GM23248 (cell line): ENCODE measurements around the gene HOXA10. TPM values are rescaled to one million over a fixed set of nuclear protein-coding genes. Genes with fewer than 3 reads are reported as not detected.
A peak's percentile ranks its signal among the peaks of the same experiment; 100 is the strongest.

ENCODE experiments used
- DNase-seq: peaks from one replicate; pipeline ENCODE4 v3.0.0-alpha.2; 2015
- H2AFZ ChIP-seq: fragments of 200-600 bp; sonication (generic); 2 replicates; pipeline ENCODE4 v1.6.1; 2016; ENCODE audit warnings: antibody characterized with exemption
- H3F3A ChIP-seq: fragments of 200-600 bp; sonication (generic); 2 replicates; pipeline ENCODE4 v1.6.1; 2016; ENCODE audit warnings: mild to moderate bottlenecking, antibody characterized with exemption, mixed run types; ENCODE audit not compliant: insufficient read depth
- H3K27ac ChIP-seq: fragments of 200-600 bp; sonication (generic); 2 replicates; pipeline ENCODE4 v1.5.1; 2016; ENCODE audit warnings: mild to moderate bottlenecking
- H3K27me3 ChIP-seq: fragments of 200-600 bp; sonication (generic); replicated peaks from 2 replicates; pipeline ENCODE4 v1.6.1; 2016; ENCODE audit warnings: mild to moderate bottlenecking; ENCODE audit not compliant: insufficient read depth
- H3K36me3 ChIP-seq: fragments of 200-600 bp; sonication (generic); 2 replicates; pipeline ENCODE4 v1.6.1; 2016; ENCODE audit warnings: low read depth, mild to moderate bottlenecking
- H3K4me1 ChIP-seq: fragments of 200-600 bp; sonication (generic); 2 replicates; pipeline ENCODE4 v1.6.1; 2016; ENCODE audit warnings: mild to moderate bottlenecking; ENCODE audit not compliant: insufficient read depth
- H3K4me2 ChIP-seq: fragments of 200-600 bp; sonication (generic); one replicate; pipeline ENCODE4 v1.6.1; 2016; ENCODE audit warnings: mild to moderate bottlenecking; ENCODE audit not compliant: unreplicated experiment
- H3K4me3 ChIP-seq: fragments of 200-600 bp; sonication (generic); 2 replicates; pipeline ENCODE4 v1.5.1; 2016; ENCODE audit warnings: mild to moderate bottlenecking
- H3K79me2 ChIP-seq: fragments of 200-600 bp; sonication (generic); 2 replicates; pipeline ENCODE4 v1.6.1; 2016; ENCODE audit warnings: mild to moderate bottlenecking; ENCODE audit not compliant: insufficient read depth
- H3K9ac ChIP-seq: fragments of 200-600 bp; sonication (generic); 2 replicates; pipeline ENCODE4 v1.6.1; 2016; ENCODE audit warnings: mild to moderate bottlenecking
- H3K9me2 ChIP-seq: fragments of 200-600 bp; sonication (generic); 2 replicates; pipeline ENCODE4 v1.6.1; 2016; ENCODE audit warnings: mixed run types, mild to moderate bottlenecking, moderate library complexity; ENCODE audit not compliant: insufficient read depth
- H3K9me3 ChIP-seq: fragments of 200-600 bp; sonication (generic); one replicate; pipeline ENCODE4 v1.6.1; 2017; ENCODE audit warnings: low read depth
- H4K20me1 ChIP-seq: fragments of 200-600 bp; sonication (generic); 2 replicates; pipeline ENCODE4 v1.6.0; 2016; ENCODE audit not compliant: insufficient read depth
- EZH2 ChIP-seq: fragments of 200-600 bp; sonication (generic); IDR thresholded peaks from 2 replicates; pipeline ENCODE4 v1.6.1; 2018; ENCODE audit warnings: antibody characterized with exemption, mild to moderate bottlenecking; ENCODE audit not compliant: insufficient read depth, poor library complexity, severe bottlenecking
- EZH2phosphoT487 ChIP-seq: fragments of 200-600 bp; sonication (generic); IDR thresholded peaks from 2 replicates; pipeline ENCODE4 v1.6.1; 2018; ENCODE audit warnings: antibody characterized with exemption, moderate library complexity, mild to moderate bottlenecking, low read depth; ENCODE audit not compliant: insufficient read depth
- WGBS, 2 experiments: methylation state at CpG; one replicate each; pipeline ENCODE4 v1.1.6; 2015 to 2017; ENCODE audit warnings: low lambda C conversion rate in 2 of 2, low coverage in 1 of 2; ENCODE audit errors: missing lambda C conversion rate in 2 of 2; 5-methylcytosine and 5-hydroxymethylcytosine counted together
- in situ Hi-C: fragments of 300-500 bp; cut with MboI; formaldehyde crosslinking; loops from 2 replicates; pipeline ENCODE4 v1.15.0; 2020
- polyA plus RNA-seq: library from polyadenylated mRNA; unstranded; fragments of >200 nt; fragmentation: Nextera tagmentation; extraction: Ambion mirVana; gene quantifications from 2 replicates; pipeline ENCODE4 v1.2.1, GENCODE V29; 2016
- total RNA-seq: library from RNA; depleted of rRNA; stranded (reverse); fragments of >200 nt; shearing (Covaris generic); gene quantifications from 2 replicates; pipeline ENCODE4 v1.2.3, GENCODE V29; 2014

HOXA10 gene
- total and polyA plus RNA-seq, 2 experiments from 2014 or later = 28.0 to 29.3 TPM

DNA sequence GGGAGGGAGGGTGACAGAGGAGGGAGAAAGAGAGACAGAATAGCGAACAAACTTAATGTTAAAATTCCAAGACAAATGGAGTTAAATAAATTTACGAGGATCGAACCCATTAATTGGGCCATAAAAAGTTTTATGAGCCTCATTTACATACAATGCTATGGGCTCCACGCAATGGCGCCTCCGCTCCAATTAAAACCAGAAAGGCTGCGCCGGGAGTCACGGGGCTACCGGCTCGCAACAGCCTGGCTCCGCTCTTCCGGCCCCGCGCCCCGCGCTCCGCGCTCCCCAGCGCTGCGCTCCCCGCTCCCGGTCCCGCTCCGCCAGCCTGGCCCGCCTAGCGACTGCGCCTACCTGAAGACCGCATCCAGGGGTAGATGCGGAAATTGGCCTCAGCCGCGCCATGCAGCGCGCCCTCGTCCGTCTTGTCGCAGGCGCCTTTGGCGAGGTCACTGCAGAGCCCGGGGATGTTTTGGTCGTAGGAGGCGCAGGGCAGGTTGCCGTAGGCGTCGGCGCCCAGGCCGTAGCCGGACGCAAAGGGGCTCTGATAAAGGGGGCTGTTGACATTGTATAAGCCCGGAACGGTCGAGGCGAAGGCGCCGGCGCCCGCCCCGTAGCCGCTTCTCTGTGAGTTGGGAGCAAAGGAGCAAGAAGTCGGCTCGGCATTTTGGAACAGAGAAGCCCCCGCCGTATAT lies 18.2 kb downstream of the HOXA10 start:
- Histone ChIP-seq H3K9me2 (no peaks in the 10 kb centered on the region), H3F3A (peaks cover 14% of the 10 kb centered on the region; the same call in 1 of the 2 replicates), H3K79me2 (peaks cover 49% of the 10 kb centered on the region), H3K27me3 (no peaks in the 10 kb centered on the region), H4K20me1 (no peaks in the 10 kb centered on the region), H3K4me2 (peak overlapping the region; percentile 93), H3K27ac (peak overlapping the region; percentile 49), H3K9ac (peak overlapping the region; percentile 80), H3K9me3 (no peaks in the 10 kb centered on the region), H2AFZ (peak overlapping the region; percentile 96), H3K4me1 (peaks cover 12% of the 10 kb centered on the region), H3K36me3 (no peaks in the 10 kb centered on the region), H3K4me3 (peak overlapping the region; percentile 88)
- 1 to 2% methylated on average over 63 of the region's 63 CpGs for WGBS, 2 experiments
- peak; percentile 78 for DNase-seq
- in situ Hi-C loops = loop anchor here (10.0 kb wide), 3 partner anchors 301 to 1291 kb away; no protein-coding TSS in a partner anchor
- TF ChIP-seq EZH2 (no peak), EZH2phosphoT487 (no peak)

GRCh38 chr7:27154901-27155815 lies 19.0 kb downstream of the HOXA10 start:
- peaks cover 56% of the 10 kb centered on the region for H3K79me2 ChIP-seq
- H3K9me2 ChIP-seq = no peaks in the 10 kb centered on the region
- H3K4me2 ChIP-seq = peak overlapping the region; percentile 93
- H3K4me3 ChIP-seq = peak overlapping the region; percentile 88
- in situ Hi-C loops = loop anchor here (10.0 kb wide), 3 partner anchors 300 to 1290 kb away; no protein-coding TSS in a partner anchor
- no peaks in the 10 kb centered on the region for H4K20me1 ChIP-seq
- 79 to 81% methylated on average over 46 to 48 of the region's 48 CpGs for WGBS, 2 experiments
- peak overlapping the region; percentile 96 for H2AFZ ChIP-seq
- no peaks in the 10 kb centered on the region for H3K36me3 ChIP-seq
- TF ChIP-seq EZH2phosphoT487 = no peak
- no peak for TF ChIP-seq EZH2
- H3K9ac ChIP-seq = peak overlapping the region; percentile 80
- peak overlapping the region; percentile 49 for H3K27ac ChIP-seq
- H3K9me3 ChIP-seq = no peaks in the 10 kb centered on the region
- H3F3A ChIP-seq = peaks cover 16% of the 10 kb centered on the region
- DNase-seq = peak; percentile 34
- no peaks in the 10 kb centered on the region for H3K27me3 ChIP-seq
- peaks cover 14% of the 10 kb centered on the region for H3K4me1 ChIP-seq

DNA sequence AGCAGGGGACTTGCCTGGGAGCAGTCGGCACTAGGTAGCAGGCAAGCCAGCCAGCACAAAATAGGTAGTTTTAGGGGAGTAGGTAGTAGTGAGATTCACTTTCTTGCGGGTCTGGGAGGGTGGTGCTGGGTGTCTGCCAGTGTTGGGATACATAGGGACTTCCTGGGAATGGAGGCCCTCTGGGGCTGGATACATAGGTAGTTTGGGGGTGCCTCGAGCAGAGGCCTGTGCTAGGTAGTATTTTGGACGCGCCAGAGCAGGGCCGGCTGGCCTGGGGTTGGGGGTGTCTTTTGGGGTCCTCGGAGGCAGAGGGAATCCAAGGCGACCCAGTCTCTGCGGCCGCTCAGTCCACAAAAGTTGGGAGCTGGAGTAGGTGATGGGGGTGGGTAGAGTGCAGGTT lies 19.8 kb downstream of the HOXA10 start:
- Histone ChIP-seq H3K79me2 (peaks cover 64% of the 10 kb centered on the region), H3K27me3 (no peaks in the 10 kb centered on the region), H3K9me3 (no peaks in the 10 kb centered on the region), H3K27ac (no peak overlapping the region), H3K9ac (no peak overlapping the region), H3F3A (peaks cover 24% of the 10 kb centered on the region), H3K9me2 (no peaks in the 10 kb centered on the region), H3K4me1 (peaks cover 20% of the 10 kb centered on the region), H3K4me3 (no peak overlapping the region), H3K36me3 (no peaks in the 10 kb centered on the region), H3K4me2 (no peak overlapping the region), H2AFZ (no peak overlapping the region), H4K20me1 (no peaks in the 10 kb centered on the region)
- no peak for TF ChIP-seq EZH2phosphoT487
- no peak for TF ChIP-seq EZH2
- in situ Hi-C loops = loop anchor here (10.0 kb wide), 3 partner anchors 300 to 1290 kb away; no protein-coding TSS in a partner anchor
- WGBS, 2 experiments = 96 to 97% methylated on average over 10 of the region's 10 CpGs
- no peak for DNase-seq

DNA sequence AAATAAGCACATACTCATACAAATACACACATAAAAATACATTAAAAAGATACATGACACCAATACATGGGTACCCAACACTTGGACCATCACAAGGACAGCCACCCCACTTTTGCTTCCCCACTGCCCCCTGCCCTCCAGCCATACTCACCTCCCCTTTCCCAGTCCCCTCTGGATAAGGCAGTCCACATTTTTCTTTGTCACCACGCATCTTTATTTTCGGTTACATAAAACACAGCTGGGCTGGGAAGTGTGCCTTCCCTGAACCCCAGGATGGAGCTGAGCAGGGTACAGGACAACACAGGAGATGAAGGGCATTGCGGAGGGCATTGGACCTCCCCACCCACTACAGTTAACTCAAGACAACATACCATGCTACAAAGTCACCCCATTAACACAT lies 20.6 kb downstream of the HOXA10 start:
- H3K4me3 ChIP-seq = no peak overlapping the region
- TF ChIP-seq EZH2 (no peak), EZH2phosphoT487 (no peak)
- WGBS, 2 experiments = 90 to 96% methylated on average over 3 of the region's 3 CpGs
- peaks cover 29% of the 10 kb centered on the region for H3F3A ChIP-seq
- no peaks in the 10 kb centered on the region for H3K36me3 ChIP-seq
- no peaks in the 10 kb centered on the region for H3K9me3 ChIP-seq
- in situ Hi-C loops = loop anchor here (10.0 kb wide), 3 partner anchors 299 to 1289 kb away; no protein-coding TSS in a partner anchor
- H3K4me2 ChIP-seq = no peak overlapping the region
- no peaks in the 10 kb centered on the region for H4K20me1 ChIP-seq
- no peak overlapping the region for H3K9ac ChIP-seq
- peaks cover 28% of the 10 kb centered on the region for H3K4me1 ChIP-seq
- no peaks in the 10 kb centered on the region for H3K27me3 ChIP-seq
- H3K79me2 ChIP-seq = peaks cover 72% of the 10 kb centered on the region
- DNase-seq = no peak
- peak overlapping the region; percentile 86; the same call in 1 of the 2 replicates for H3K27ac ChIP-seq
- H3K9me2 ChIP-seq = no peaks in the 10 kb centered on the region
- H2AFZ ChIP-seq = peak overlapping the region; percentile 88; the same call in 1 of the 2 replicates
